Choroid plexus epithelial cell (primary cell): Measurements from ENCODE around the gene CLCN6.

ENCODE experiments used
- DNase-seq: peaks from one replicate; pipeline ENCODE4 v3.0.0-alpha.2; 2010; ENCODE audit warnings: low read depth
- H3K4me3 ChIP-seq: 2 replicates; pipeline ENCODE4 v1.5.1; 2011; ENCODE audit warnings: low read depth, mild to moderate bottlenecking, control low read depth, low read length, moderate library complexity
- CTCF ChIP-seq: conservative IDR thresholded peaks from 2 replicates; pipeline ENCODE4 v1.5.1; 2011; ENCODE audit warnings: low read depth, mild to moderate bottlenecking, control low read depth, inconsistent platforms, low read length, moderate library complexity

Gene CLCN6

DNA sequence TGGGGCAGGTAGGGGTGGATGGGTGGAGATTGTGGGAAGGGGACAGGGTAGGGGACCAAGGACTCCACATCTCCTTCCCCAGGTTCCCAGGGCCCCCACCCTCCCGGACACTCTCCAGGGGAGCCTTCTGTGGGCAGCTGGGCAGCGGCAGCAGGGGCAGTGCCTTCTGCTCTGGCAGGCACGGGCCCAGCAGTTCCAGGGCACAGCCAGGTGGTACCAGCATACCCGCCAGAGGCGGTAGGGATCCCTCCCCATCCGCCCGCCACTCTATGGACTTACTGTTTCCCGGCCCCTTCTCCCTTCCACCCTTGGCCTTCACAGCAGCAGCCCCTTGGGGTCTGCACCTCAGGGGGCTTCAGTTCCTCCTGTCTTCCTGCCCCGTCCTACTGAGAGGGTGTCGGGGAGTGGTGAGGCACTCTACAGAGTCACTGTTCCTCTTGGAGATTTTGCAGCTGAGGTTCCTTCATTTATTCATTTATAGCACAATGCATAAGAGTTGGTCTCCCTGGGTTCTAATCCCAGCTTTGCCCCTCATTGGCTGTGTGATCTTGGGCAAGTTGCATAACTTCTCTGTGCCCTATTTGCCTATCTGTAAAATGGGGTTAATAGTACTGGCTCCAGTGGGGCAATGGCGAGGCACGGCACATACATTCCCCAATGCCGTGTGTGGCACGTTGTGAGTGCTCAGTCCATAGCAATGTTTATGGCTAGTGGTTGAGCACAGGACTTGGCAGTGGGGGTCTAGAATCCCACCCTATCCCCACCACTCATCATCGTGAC lies 27.0 kb upstream of the CLCN6 start:
- no peak overlapping the region for H3K4me3 ChIP-seq
- DNase-seq, result no peak
- TF ChIP-seq CTCF, result no peak

GRCh38 chr1:11779715-11780379 lies 26.1 kb upstream of the CLCN6 start:
- no peak overlapping the region for H3K4me3 ChIP-seq
- DNase-seq, result no peak
- no peak for TF ChIP-seq CTCF

GRCh38 chr1:11780380-11781147 lies 25.4 kb upstream of the CLCN6 start:
- no peak for TF ChIP-seq CTCF
- DNase-seq, result no peak
- H3K4me3 ChIP-seq, result no peak overlapping the region

DNA sequence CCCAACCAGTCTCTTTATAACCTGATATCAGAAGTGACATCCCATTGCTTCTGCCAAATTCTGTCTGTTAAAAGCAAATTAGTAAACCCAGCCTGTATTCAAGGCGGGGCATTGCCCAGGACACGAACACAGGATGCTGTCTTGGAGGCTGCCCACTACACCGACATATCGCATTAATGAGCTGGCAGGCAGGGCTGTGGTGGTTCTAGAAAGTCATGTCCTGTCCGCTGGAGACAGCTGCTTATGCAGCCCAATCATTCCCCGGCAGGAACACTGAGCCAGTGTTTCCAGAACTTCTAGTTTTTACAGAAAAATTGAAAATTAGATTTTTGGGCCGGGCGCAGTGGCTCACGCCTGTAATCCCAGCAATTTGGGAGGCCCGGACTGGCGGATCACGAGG lies 24.7 kb upstream of the CLCN6 start:
- no peak for DNase-seq
- H3K4me3 ChIP-seq, result no peak overlapping the region
- TF ChIP-seq CTCF, result no peak

- no peak for DNase-seq
- TF ChIP-seq CTCF, result no peak
- no peak overlapping the region for H3K4me3 ChIP-seq
Measured at GRCh38 chr1:11782127-11782708, 23.8 kb upstream of the CLCN6 start.

- no peak for TF ChIP-seq CTCF
- no peak overlapping the region for H3K4me3 ChIP-seq
- DNase-seq, result no peak
Measured at GRCh38 chr1:11783556-11783955, 22.4 kb upstream of the CLCN6 start.
